ENCODE results near the gene HMGB3. TPM values are rescaled to one million over a fixed set of nuclear protein-coding genes. Genes with fewer than 3 reads are reported as not detected.

The HMGB3 gene
- total RNA-seq, 2 donors from 2014 or later: 14.0 to 33.3 TPM

GRCh38 chrX:150989420-150989819 is 6.3 kb downstream of the HMGB3 start:
- Mint-ChIP-seq H3K27ac (no peak overlapping the region), H3K4me3 (no peak overlapping the region)

GRCh38 chrX:150990910-150991309 is 7.8 kb downstream of the HMGB3 start:
- ATAC-seq (replicated peaks): no peak
- Mint-ChIP-seq H3K27ac (no peak overlapping the region), H3K36me3 (ENCODE audit: low read depth) (peaks cover 20% of the 10 kb centered on the region), H3K4me3 (no peak overlapping the region), H3K9me3 (no peaks in the 10 kb centered on the region), H3K4me1 (no peaks in the 10 kb centered on the region), H3K27me3 (no peaks in the 10 kb centered on the region)

More at GRCh38 chrX:150989420-150989819, 6.3 kb downstream of the HMGB3 start:
- Mint-ChIP-seq H3K36me3 (ENCODE audit: low read depth) (peaks cover 25% of the 10 kb centered on the region), H3K9me3 (no peaks in the 10 kb centered on the region), H3K27me3 (no peaks in the 10 kb centered on the region), H3K4me1 (no peaks in the 10 kb centered on the region)
- no peak for ATAC-seq (replicated peaks)

GRCh38 chrX:151000861-151001331 is 17.8 kb downstream of the HMGB3 start:
- H3K27me3 Mint-ChIP-seq: no peaks in the 10 kb centered on the region
- no peak for ATAC-seq (replicated peaks)
- H3K4me1 Mint-ChIP-seq: no peaks in the 10 kb centered on the region
- H3K36me3 Mint-ChIP-seq (ENCODE audit: low read depth): no peaks in the 10 kb centered on the region
- H3K27ac Mint-ChIP-seq: no peak overlapping the region
- H3K9me3 Mint-ChIP-seq: no peaks in the 10 kb centered on the region
- H3K4me3 Mint-ChIP-seq: no peak overlapping the region

GRCh38 chrX:151004085-151004484 is 20.9 kb downstream of the HMGB3 start:
- no peak for ATAC-seq (replicated peaks)
- Mint-ChIP-seq H3K36me3 (ENCODE audit: low read depth) (no peaks in the 10 kb centered on the region), H3K27me3 (no peaks in the 10 kb centered on the region), H3K4me1 (no peaks in the 10 kb centered on the region), H3K9me3 (no peaks in the 10 kb centered on the region), H3K27ac (no peak overlapping the region), H3K4me3 (no peak overlapping the region)

- no peaks in the 10 kb centered on the region for H3K9me3 Mint-ChIP-seq
- no peak overlapping the region for H3K4me3 Mint-ChIP-seq
- no peak overlapping the region for H3K27ac Mint-ChIP-seq
- no peaks in the 10 kb centered on the region for H3K27me3 Mint-ChIP-seq
- H3K36me3 Mint-ChIP-seq (ENCODE audit: low read depth): no peaks in the 10 kb centered on the region
- H3K4me1 Mint-ChIP-seq: no peaks in the 10 kb centered on the region
- ATAC-seq (replicated peaks): no peak
Measured at GRCh38 chrX:151006410-151007109, 23.4 kb downstream of the HMGB3 start.

- H3K27ac Mint-ChIP-seq: no peak overlapping the region
- H3K9me3 Mint-ChIP-seq: peaks cover 4% of the 10 kb centered on the region
- H3K4me1 Mint-ChIP-seq: no peaks in the 10 kb centered on the region
- H3K27me3 Mint-ChIP-seq: no peaks in the 10 kb centered on the region
- ATAC-seq (replicated peaks): no peak
- H3K4me3 Mint-ChIP-seq: no peak overlapping the region
- no peaks in the 10 kb centered on the region for H3K36me3 Mint-ChIP-seq (ENCODE audit: low read depth)
Measured at GRCh38 chrX:151009582-151009981, 26.4 kb downstream of the HMGB3 start.

GRCh38 chrX:151013164-151013743 is 30.1 kb downstream of the HMGB3 start:
- no peaks in the 10 kb centered on the region for H3K36me3 Mint-ChIP-seq (ENCODE audit: low read depth)

GRCh38 chrX:151015684-151016083 is 32.5 kb downstream of the HMGB3 start:
- H3K4me1 Mint-ChIP-seq: no peaks in the 10 kb centered on the region

More at GRCh38 chrX:151013164-151013743, 30.1 kb downstream of the HMGB3 start:
- no peaks in the 10 kb centered on the region for H3K4me1 Mint-ChIP-seq
- H3K27me3 Mint-ChIP-seq: no peaks in the 10 kb centered on the region
- no peak for ATAC-seq (replicated peaks)
- H3K9me3 Mint-ChIP-seq: peaks cover 4% of the 10 kb centered on the region
- no peak overlapping the region for H3K4me3 Mint-ChIP-seq
- H3K27ac Mint-ChIP-seq: no peak overlapping the region

GRCh38 chrX:151019856-151020255 is 36.7 kb downstream of the HMGB3 start:
- no peaks in the 10 kb centered on the region for H3K4me1 Mint-ChIP-seq
- H3K36me3 Mint-ChIP-seq (ENCODE audit: low read depth): no peaks in the 10 kb centered on the region
- no peaks in the 10 kb centered on the region for H3K27me3 Mint-ChIP-seq
- H3K27ac Mint-ChIP-seq: no peak overlapping the region
- ATAC-seq (replicated peaks): no peak
- no peak overlapping the region for H3K4me3 Mint-ChIP-seq
- H3K9me3 Mint-ChIP-seq: no peaks in the 10 kb centered on the region

More at GRCh38 chrX:151015684-151016083, 32.5 kb downstream of the HMGB3 start:
- Mint-ChIP-seq H3K9me3 (peaks cover 4% of the 10 kb centered on the region), H3K4me3 (no peak overlapping the region), H3K27me3 (no peaks in the 10 kb centered on the region), H3K36me3 (ENCODE audit: low read depth) (no peaks in the 10 kb centered on the region), H3K27ac (no peak overlapping the region)
- ATAC-seq (replicated peaks): no peak

GRCh38 chrX:151030845-151031244 is 47.7 kb downstream of the HMGB3 start:
- Mint-ChIP-seq H3K27me3 (peaks cover 3% of the 10 kb centered on the region), H3K27ac (peak overlapping the region; percentile 64), H3K9me3 (no peaks in the 10 kb centered on the region), H3K4me3 (no peak overlapping the region), H3K36me3 (ENCODE audit: low read depth) (no peaks in the 10 kb centered on the region), H3K4me1 (peaks cover 6% of the 10 kb centered on the region)
- ATAC-seq (replicated peaks): peak; percentile 91

GRCh38 chrX:151031391-151031975 is 48.3 kb downstream of the HMGB3 start:
- ATAC-seq (replicated peaks): peak; percentile 52
- Mint-ChIP-seq H3K4me1 (peaks cover 6% of the 10 kb centered on the region), H3K27ac (peak overlapping the region; percentile 64), H3K9me3 (no peaks in the 10 kb centered on the region), H3K36me3 (ENCODE audit: low read depth) (no peaks in the 10 kb centered on the region), H3K27me3 (peaks cover 3% of the 10 kb centered on the region), H3K4me3 (no peak overlapping the region)

GRCh38 chrX:151039351-151039750 is 56.2 kb downstream of the HMGB3 start:
- Mint-ChIP-seq H3K4me3 (no peak overlapping the region), H3K9me3 (no peaks in the 10 kb centered on the region), H3K36me3 (ENCODE audit: low read depth) (no peaks in the 10 kb centered on the region), H3K27me3 (peaks cover 3% of the 10 kb centered on the region), H3K27ac (no peak overlapping the region), H3K4me1 (no peaks in the 10 kb centered on the region)
- ATAC-seq (replicated peaks): no peak

Measured in activated T-helper 17 cell treated with anti-CD3 and anti-CD28 coated beads, Interleukin-2, amount 50 U/mL, for 72 hours (primary cell).